ENCODE data around the gene ISLR2. TPM values are rescaled to one million over a fixed set of nuclear protein-coding genes. Genes with fewer than 3 reads are reported as not detected.
"Not testable (repeated sequence)": the region's sequence is repeated elsewhere in the genome, so short reads cannot be mapped to it uniquely, and the experiment has no call there.

Gene ISLR2
- total RNA-seq, 1 donor from 2014 or later, result 3.4 TPM

DNA sequence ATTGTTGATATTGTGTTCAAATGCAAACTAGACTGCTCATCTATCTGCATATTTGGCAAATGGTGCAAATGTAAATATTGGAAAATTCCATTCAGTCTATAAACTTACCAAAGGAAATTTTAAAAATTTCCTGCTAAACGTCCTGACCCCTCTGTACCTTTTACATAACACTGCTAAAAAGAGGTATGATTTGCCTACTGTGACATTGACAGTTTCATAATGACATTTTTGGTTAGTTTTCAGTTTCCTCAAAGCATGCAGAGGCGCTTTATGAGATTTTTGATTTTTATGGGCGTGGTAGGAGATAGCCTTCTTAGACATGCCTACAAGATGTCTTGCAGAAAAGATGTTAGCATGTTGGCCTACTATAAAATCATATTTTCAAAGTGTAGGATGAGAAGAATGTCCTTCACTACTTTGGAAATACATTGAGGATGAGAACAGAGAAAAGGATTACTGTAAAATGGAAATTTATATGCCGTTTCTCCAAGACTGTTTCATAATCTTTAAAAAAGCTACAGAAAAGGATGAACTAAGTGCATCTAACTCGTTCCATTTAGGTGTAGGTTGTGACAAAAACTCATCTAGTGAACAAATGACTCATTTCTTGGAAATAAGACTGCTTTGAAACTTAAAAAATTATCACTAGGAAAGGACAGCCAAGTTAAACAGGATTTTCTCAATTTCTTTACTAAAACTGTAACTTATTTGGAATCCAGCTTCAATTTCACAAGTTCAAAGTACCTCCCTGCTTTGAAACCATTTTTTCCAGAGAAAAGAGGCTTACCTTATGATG is 28.7 kb downstream of the ISLR2 start:
- TF ChIP-seq, protein P1, sequence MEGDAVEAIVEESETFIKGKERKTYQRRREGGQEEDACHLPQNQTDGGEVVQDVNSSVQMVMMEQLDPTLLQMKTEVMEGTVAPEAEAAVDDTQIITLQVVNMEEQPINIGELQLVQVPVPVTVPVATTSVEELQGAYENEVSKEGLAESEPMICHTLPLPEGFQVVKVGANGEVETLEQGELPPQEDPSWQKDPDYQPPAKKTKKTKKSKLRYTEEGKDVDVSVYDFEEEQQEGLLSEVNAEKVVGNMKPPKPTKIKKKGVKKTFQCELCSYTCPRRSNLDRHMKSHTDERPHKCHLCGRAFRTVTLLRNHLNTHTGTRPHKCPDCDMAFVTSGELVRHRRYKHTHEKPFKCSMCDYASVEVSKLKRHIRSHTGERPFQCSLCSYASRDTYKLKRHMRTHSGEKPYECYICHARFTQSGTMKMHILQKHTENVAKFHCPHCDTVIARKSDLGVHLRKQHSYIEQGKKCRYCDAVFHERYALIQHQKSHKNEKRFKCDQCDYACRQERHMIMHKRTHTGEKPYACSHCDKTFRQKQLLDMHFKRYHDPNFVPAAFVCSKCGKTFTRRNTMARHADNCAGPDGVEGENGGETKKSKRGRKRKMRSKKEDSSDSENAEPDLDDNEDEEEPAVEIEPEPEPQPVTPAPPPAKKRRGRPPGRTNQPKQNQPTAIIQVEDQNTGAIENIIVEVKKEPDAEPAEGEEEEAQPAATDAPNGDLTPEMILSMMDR (IDR thresholded peaks at IDR 0.05), result no peak
- TF ChIP-seq POLR2AphosphoS5 (IDR thresholded peaks at IDR 0.05; ENCODE audit: insufficient read depth in 1 of 2, low read depth in 1 of 2), result no peak
- no peak for TF ChIP-seq POLR2A (IDR thresholded peaks at IDR 0.05)
- Histone ChIP-seq H3K4me3 (no peak overlapping the region), H3K36me3 (no peaks in the 10 kb centered on the region), H3K9me3 (no peaks in the 10 kb centered on the region), H3K27ac (no peak overlapping the region), H3K4me1 (no peaks in the 10 kb centered on the region), H3K27me3 (no peaks in the 10 kb centered on the region)
- intact Hi-C loops (cut with DNase I), result no loop called here
- no peak for DNase-seq (ENCODE audit: extremely low spot score in 2 of 2)

DNA sequence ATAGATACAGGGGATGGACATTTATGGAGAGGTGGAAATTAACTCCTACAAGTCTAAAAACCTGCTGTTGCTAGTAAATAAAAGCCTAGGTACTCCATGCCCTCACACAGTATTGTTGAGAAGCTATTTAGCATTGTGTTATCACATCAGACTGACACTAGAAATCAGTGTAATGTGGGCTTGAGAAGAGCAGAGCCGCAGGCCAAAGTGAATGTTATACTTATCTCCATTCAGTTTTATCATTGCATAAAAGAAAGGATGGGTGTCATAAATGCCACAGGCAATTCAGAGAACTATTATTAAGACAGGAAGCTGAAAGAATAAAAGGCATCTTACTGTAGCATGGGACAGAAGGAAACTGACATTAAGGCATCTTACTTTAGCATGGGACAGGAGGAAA is 29.4 kb downstream of the ISLR2 start:
- H3K27ac ChIP-seq, result no peak overlapping the region
- no peak overlapping the region for H3K4me3 ChIP-seq
- no peaks in the 10 kb centered on the region for H3K36me3 ChIP-seq
- TF ChIP-seq POLR2AphosphoS5 (IDR thresholded peaks at IDR 0.05; ENCODE audit: insufficient read depth in 1 of 2, low read depth in 1 of 2) (no peak), POLR2A (IDR thresholded peaks at IDR 0.05) (no peak)
- TF ChIP-seq, protein P1 (IDR thresholded peaks at IDR 0.05), result no peak
- H3K27me3 ChIP-seq, result no peaks in the 10 kb centered on the region
- H3K9me3 ChIP-seq, result no peaks in the 10 kb centered on the region
- no peaks in the 10 kb centered on the region for H3K4me1 ChIP-seq
- DNase-seq (ENCODE audit: extremely low spot score in 2 of 2), result no peak
- intact Hi-C loops (cut with DNase I), result no loop called here

DNA sequence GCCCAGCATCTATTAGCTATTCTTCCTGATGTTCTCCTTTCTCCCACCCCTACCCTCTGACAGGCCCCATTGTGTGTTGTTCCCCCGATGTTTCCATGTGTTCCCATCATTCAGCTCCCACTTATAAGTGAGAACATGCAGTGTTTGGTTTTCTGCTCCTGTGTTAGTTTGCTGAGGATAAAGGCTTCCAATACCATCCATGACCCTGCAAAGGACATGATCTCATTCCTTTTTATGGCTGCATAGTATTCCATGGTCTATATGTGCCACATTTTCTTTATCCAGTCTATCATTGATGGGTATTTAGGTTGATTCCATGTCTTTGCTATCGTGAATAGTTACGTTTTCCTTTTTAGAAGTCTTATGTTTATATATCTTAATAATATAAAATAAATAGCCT is 30.0 kb downstream of the ISLR2 start:
- intact Hi-C loops (cut with DNase I); H3K27me3 ChIP-seq; H3K27ac ChIP-seq; H3K36me3 ChIP-seq; H3K9me3 ChIP-seq; H3K4me1 ChIP-seq; DNase-seq (ENCODE audit: extremely low spot score in 2 of 2); H3K4me3 ChIP-seq: not testable (repeated sequence)

DNA sequence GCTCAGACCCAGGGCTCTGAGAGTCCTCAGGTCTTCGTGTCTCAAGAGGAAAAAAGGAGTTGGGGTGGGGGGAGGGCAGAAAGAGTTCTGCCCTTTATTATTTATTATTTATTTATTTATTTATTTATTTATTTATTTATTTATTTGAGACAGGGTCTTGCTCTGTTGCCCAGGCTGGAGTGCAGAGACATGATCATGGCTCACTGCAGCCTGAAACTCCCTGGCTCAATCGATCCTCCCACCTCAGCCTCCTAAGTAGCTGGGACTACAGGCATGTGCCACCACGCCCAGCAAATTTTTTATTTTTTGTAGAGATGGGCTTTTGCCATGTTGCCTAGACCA is 31.8 kb downstream of the ISLR2 start:
- H3K27me3 ChIP-seq; DNase-seq (ENCODE audit: extremely low spot score in 2 of 2); intact Hi-C loops (cut with DNase I); H3K9me3 ChIP-seq; H3K36me3 ChIP-seq; H3K27ac ChIP-seq; H3K4me3 ChIP-seq; H3K4me1 ChIP-seq: not testable (repeated sequence)

DNA sequence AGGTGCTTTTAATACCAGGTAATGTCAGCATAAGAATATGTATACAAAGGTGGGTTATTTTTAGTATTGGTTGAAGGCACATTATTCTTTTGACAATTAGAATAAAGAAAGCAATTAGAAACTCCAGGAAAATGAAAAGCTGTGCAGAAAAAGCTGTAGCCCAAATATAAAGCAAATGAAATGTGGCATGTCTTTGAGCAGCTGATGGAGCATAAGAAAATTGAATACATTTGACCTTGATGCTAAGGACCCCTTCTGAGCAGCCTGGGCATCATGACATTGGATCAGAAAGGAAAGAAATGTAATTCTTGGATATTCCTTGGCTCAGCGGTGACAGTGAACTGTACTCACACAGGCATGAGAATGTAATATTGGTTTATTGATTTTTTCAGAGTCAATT is 35.1 kb downstream of the ISLR2 start:
- H3K27me3 ChIP-seq, result no peaks in the 10 kb centered on the region
- no peaks in the 10 kb centered on the region for H3K36me3 ChIP-seq
- peaks cover 16% of the 10 kb centered on the region for H3K4me1 ChIP-seq
- no peak overlapping the region for H3K4me3 ChIP-seq
- TF ChIP-seq POLR2AphosphoS5 (IDR thresholded peaks at IDR 0.05; ENCODE audit: insufficient read depth in 1 of 2, low read depth in 1 of 2) (no peak), POLR2A (IDR thresholded peaks at IDR 0.05) (no peak)
- TF ChIP-seq, protein P1 (IDR thresholded peaks at IDR 0.05), result no peak
- intact Hi-C loops (cut with DNase I), result no loop called here
- no peaks in the 10 kb centered on the region for H3K9me3 ChIP-seq
- DNase-seq (ENCODE audit: extremely low spot score in 2 of 2), result no peak
- no peak overlapping the region for H3K27ac ChIP-seq

DNA sequence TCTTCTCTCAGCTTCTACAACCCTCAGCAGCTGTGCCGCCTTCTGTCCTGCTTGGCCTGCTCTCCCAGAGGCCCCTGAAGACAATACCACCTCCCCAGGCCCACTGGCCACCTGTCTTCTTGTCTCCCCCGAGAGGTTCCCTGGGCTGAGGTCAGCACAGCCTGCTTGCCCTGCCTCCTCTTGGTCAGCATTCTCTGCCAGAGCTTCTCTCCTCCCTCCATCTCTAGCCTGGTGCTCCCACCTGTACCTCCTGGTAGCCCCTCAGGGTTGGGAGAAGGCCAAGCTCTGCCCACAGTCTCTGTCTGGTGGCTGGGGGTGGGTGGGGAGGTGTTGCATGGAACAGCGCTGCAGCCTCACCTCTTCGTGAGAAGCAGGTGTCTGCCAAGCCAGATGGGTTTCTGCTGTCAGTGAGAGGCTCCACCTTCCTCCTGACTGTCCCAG is 37.5 kb downstream of the ISLR2 start:
- TF ChIP-seq POLR2AphosphoS5 (IDR thresholded peaks at IDR 0.05; ENCODE audit: insufficient read depth in 1 of 2, low read depth in 1 of 2) (no peak), POLR2A (IDR thresholded peaks at IDR 0.05) (no peak)
- TF ChIP-seq, protein P1 (IDR thresholded peaks at IDR 0.05), result no peak
- peaks cover 36% of the 10 kb centered on the region for H3K4me1 ChIP-seq
- no peaks in the 10 kb centered on the region for H3K27me3 ChIP-seq
- DNase-seq (ENCODE audit: extremely low spot score in 2 of 2), result no peak
- intact Hi-C loops (cut with DNase I), result no loop called here
- H3K27ac ChIP-seq, result no peak overlapping the region
- H3K36me3 ChIP-seq, result no peaks in the 10 kb centered on the region
- no peaks in the 10 kb centered on the region for H3K9me3 ChIP-seq
- H3K4me3 ChIP-seq, result no peak overlapping the region

Measured in vagina (tissue), 2 donors.